GM03348 (cell line): ENCODE data around the gene BTBD6.
"Not testable (repeated sequence)": the region's sequence is repeated elsewhere in the genome, so short reads cannot be mapped to it uniquely, and the experiment has no call there.

ENCODE experiments used
- DNase-seq: peaks from one replicate; pipeline ENCODE4 v3.0.0; 2012; ENCODE audit warnings: low spot score

BTBD6 gene

GRCh38 chr14:105269405-105269804 is 21.1 kb downstream of the BTBD6 start:
- no peak for DNase-seq

GRCh38 chr14:105271224-105271890 is 23.0 kb downstream of the BTBD6 start:
- DNase-seq, result no peak

GRCh38 chr14:105272623-105273022 is 24.3 kb downstream of the BTBD6 start:
- DNase-seq, result no peak

DNA sequence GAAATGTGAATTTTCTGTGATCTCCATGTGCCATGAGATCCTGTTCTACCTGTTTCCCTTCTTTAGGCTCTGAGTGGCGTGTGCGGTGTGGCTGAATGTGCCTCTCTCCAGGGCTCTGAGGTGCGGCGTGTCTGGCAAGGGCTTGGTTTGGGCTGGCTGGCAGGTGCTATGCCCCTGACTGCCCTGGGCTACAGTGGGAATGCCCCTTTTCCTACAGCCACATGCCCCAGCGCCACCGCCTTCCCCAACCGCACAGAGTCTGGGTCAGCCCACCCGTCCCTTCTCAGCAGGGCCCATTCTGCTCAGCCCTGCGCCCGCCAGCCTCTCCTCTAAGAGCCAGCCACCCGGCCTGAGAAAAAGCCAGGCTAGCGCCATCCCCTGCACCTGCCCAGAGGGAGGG is 24.7 kb downstream of the BTBD6 start:
- no peak for DNase-seq

GRCh38 chr14:105274637-105275036 is 26.3 kb downstream of the BTBD6 start:
- DNase-seq, result no peak

DNA sequence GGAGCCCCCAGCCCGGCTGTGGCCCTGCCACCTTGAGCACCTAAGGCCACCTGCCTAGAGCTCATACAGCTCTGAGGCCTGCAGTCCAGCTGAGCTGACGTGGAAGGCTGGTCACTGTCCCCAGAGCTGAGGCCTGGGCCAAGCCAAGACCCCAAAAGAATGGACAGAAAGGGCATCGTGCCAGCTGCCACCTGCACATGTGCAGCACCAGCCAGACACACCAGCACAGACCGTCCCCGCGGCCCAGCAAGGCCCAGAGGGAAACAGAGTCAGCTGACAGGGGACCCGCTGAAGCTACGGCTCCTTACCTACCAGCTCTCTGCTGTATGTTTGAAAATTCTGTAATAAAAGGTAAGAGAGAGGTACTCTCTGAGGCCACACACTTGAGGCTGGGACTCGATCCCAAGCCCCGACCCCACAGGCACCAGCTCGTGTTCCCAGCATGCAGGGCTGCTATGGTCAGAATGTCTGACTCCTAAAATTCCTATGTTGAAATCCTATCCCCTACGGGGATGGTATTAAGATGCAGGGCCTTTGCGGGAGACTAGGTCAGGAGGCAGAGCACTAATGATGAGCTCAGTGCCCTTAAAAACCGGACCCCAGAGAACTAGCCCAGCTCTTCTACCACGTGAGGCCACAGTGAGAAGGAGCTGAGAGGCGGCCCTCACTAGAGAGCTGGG is 27.1 kb downstream of the BTBD6 start:
- peak; percentile 74 for DNase-seq

GRCh38 chr14:105277448-105277847 is 29.1 kb downstream of the BTBD6 start:
- not testable (repeated sequence) for DNase-seq

- DNase-seq, result no peak
These were observed 31.5 kb downstream of the BTBD6 start for GRCh38 chr14:105279642-105280361.

- no peak for DNase-seq
These were observed 32.2 kb downstream of the BTBD6 start for GRCh38 chr14:105280525-105280924.

DNA sequence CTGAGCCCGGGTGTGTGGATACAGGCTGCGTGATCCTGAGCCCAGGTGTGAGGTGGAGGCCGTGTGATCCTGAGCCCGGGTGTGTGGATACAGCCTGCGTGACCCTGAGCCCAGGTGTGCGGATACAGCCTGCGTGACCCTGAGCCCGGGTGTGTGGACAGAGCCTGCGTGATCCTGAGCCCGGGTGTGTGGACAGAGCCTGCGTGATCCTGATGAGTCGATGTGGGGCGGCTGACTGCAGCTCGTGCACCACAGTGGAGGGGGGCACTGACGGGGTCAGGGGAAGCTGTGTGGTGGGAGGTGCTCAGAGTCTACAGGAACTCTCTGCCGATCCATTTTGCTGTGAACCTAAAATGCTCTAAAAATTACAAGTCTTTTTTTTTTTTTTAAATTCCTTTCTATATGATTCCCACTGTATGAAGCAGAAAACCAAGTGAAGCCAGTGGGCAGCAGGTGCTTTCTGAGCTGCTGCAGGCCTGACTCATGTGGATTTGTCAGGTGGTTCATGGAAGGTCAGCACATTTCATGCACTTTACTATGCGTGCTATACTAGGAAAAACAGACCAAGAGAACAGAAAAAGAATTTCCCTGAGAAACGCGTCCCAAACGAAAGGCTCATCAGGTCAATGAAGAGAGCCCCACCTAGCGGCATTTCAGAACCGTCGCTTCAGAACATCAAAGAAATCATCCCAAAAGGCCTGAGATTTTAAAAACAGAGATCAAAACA is 33.2 kb downstream of the BTBD6 start:
- DNase-seq, result peak; percentile 77

DNA sequence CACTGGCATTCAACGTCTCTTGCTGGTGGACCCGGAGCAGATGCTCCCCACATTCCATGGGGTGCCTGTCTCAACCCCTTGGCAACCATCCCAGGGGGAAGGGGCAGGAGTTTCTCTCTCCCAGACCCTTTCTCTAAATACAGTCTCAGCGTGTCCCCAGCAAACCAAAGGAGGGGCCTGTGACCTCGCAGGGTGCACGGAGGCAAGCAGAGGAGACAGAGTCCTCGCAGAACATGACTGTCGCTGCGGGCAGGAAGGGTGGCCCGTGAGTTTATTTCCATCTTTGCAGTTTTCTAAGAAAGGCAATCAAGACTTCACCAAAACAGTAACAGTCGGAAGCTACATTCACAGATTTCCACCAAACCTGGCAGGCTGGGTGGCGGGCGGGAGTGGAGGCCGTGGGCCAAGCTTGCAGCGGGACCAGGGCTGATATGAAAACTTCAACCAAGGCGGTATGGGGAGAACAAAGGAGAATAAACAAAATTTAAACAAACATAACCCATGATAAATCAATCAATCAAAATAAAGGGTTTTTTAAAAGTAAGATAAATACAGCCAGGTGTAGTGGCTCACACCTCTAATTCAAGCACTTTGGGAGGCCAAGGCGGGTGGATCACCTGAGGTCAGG is 33.9 kb downstream of the BTBD6 start:
- no peak for DNase-seq

DNA sequence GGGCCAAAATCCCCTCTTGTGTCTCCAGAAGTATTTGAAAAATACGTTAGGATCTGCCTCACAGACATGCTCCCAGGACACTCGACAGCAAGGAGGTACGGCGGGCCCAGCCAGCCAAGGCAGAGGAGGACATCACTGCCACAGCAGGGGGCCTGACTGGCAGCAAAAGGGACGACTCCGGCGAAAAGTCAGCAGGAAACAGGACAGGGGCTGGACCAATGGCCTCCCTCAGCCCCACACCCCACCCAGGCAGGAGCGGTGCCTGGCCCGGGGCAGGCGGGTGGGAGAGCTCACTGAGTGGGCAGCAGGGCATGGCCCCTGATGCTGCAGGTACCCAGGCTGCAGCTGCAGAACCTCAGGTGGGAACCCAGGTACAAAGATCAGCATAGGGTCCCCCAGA is 34.7 kb downstream of the BTBD6 start:
- no peak for DNase-seq

DNA sequence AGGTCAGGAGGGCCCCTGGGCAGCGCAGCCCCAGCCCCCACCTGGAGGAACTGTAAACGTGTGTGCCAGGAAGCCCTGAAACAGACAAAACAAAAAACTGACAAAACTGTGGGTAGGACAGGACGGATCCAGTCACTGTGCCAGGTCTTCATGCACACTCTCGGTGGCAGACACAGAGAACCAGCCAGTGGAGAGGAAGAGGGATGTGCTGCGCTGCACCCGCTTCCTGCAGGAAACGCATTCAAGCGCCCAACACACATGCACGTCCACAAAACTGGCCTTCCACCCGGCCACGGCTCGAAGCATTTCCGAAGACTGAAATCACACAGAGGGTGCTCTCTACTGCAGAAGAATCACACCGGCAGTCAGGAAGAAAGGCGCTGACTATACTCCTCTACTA is 35.6 kb downstream of the BTBD6 start:
- no peak for DNase-seq

DNA sequence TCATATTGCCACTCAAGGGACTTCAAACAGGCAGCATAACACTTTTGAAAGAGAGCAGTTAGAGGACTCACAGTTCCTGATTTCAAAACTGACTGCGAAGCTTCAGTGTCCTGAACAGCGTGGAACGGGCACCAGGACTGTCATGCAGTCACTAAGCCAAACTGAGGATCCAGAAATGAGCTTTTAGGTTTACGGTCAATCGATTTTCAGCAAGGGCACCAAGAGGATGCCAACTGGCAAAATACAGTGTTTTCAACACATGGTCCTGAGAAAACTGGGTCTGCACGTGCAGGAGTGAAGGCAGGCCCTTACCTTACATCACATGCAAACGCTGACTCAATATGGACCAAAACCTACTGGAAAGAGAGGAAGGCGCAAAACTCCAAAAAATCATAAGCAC is 36.8 kb downstream of the BTBD6 start:
- DNase-seq, result no peak

DNA sequence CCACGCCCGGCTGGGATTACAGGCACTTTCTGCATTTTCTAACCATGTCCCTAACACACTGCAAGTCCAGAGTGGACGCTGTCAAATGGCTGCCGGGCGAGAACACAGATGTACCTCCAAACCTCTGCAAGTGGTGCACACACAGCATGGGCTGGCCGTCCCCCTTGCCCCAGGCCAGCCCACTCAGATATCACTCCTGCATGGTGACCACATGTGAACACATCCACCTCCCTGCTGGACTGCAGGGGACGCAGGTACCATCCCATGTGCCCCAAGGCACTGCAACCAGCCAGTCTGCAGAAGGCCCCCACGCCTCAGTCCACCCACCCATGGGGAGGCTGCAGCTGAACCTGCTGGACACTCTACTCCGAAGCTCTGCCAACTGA is 38.4 kb downstream of the BTBD6 start:
- no peak for DNase-seq

DNA sequence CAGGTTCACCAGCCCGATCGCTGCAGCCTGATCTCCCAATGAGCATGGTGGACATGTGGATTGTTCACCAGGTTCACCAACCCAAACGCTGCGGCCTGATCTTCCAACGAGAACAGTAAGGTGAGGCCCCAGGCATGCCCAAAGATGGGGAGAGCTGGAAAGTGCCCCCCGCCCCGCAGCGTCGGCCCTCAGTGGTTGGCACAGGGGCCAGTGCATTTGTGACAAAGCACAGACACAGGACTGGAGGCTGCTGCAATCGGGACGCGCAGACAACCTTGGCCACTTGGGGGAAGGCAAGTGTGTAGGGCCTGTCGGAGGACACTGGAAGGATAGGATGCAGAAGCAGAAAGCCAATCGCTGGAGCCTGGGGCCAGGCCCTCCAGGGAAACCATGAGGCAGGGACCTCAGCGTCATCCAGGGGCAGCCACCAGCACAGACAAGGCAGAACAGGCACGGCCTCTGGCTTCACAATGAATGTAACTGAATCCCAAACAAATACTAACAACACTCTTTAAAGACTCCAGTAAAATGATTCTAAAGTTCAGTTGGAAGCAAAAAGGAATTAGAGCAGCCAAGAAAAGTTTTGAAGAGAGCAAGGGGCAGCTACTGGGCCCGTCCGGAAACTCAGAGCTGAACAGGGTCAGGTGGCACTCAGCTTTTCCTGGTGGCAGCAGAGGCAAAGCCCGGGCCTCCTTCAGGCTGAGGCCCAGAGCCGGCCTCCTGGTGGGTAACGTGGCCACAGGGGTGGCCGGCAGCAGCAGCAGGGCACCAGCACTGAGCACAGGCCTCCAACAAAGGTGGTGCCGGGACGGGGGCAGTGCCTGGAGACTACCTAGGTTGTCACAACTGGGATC is 39.1 kb downstream of the BTBD6 start:
- DNase-seq, result no peak

- DNase-seq, result not testable (repeated sequence)
These were observed 40.6 kb downstream of the BTBD6 start for GRCh38 chr14:105288936-105289335.

GRCh38 chr14:105290621-105291346 is 42.5 kb downstream of the BTBD6 start:
- no peak for DNase-seq

DNA sequence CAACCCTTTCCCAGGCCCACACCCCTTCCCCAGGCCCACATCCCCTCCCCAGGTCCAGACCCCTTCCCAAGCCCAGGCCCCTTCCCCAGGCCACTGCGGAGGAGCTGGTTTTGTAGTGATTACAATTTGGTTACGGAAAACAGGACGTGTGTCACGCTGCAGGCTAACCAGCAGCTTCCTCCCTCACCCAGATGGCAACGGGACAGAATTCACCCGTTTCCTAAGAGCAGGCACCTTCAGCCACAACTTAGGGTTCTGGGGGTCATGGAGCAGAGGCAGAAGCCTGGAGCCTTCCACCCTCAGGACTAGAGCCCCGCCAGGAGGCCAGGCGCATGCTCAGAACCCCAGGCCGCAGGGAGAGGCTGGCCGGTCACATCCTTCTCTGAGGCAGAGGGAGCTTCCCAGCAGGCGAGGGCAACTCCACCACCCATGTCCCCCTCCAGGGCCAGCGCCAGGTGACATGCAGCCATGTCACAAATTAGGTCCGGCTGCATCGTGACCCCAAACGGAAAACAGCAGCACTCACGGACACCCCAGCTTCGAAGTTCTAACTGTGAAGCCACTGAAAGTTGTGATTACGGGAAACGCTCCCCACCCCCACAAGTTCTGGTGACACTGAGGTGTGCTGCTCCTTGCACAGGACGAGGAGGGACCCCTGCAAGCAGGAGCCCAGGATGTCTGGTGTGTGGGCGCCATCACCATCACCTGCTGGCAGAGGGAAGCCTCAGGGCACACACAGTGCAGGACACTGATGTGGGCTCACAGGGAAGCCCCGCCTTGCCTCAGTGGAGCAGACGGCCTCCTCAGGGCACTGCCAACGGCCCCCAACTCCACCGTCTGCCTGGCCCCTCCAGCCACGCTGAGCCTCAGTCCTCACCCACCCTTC is 44.7 kb downstream of the BTBD6 start:
- no peak for DNase-seq
